Measurements from ENCODE around the gene SPEM3. TPM values are rescaled to one million over a fixed set of nuclear protein-coding genes. Genes with fewer than 3 reads are reported as not detected.

SPEM3 gene
- total RNA-seq, 3 donors from 2014 or later, result not detected

DNA sequence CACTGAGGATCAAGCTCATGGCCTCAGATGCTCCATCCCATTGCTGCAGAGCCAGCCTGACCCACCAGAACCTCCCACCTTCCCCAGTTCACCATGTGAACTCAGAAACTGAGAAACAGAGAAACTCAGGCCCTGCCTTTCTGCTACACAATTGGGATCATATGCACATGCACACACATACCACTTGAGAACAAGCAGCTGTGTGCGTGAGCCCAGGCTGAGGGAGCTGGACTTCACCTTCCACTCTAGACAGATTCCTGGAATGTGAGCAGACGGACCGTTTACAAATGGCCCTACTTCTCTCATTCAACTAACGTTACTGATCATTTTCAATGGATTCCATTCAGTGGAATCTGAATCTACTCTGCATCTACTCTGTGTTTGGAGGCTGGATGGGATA, 5.0 kb upstream of the SPEM3 start:
- Histone ChIP-seq H3K9me3 (no peaks in the 10 kb centered on the region), H3K4me3 (no peak overlapping the region), H3K4me1 (no peaks in the 10 kb centered on the region), H3K36me3 (no peaks in the 10 kb centered on the region), H3K27me3 (no peaks in the 10 kb centered on the region), H3K27ac (no peak overlapping the region)
- DNase-seq (ENCODE audit: low spot score in 2 of 2), result no peak
- no peak for TF ChIP-seq POLR2A (IDR thresholded peaks at IDR 0.05)
- no peak for TF ChIP-seq POLR2AphosphoS5 (IDR thresholded peaks at IDR 0.05)
- TF ChIP-seq, protein P1, sequence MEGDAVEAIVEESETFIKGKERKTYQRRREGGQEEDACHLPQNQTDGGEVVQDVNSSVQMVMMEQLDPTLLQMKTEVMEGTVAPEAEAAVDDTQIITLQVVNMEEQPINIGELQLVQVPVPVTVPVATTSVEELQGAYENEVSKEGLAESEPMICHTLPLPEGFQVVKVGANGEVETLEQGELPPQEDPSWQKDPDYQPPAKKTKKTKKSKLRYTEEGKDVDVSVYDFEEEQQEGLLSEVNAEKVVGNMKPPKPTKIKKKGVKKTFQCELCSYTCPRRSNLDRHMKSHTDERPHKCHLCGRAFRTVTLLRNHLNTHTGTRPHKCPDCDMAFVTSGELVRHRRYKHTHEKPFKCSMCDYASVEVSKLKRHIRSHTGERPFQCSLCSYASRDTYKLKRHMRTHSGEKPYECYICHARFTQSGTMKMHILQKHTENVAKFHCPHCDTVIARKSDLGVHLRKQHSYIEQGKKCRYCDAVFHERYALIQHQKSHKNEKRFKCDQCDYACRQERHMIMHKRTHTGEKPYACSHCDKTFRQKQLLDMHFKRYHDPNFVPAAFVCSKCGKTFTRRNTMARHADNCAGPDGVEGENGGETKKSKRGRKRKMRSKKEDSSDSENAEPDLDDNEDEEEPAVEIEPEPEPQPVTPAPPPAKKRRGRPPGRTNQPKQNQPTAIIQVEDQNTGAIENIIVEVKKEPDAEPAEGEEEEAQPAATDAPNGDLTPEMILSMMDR (IDR thresholded peaks at IDR 0.05), result no peak
- intact Hi-C loops (cut with DNase I; ENCODE audit: low total_unique reads), result no loop called here

DNA sequence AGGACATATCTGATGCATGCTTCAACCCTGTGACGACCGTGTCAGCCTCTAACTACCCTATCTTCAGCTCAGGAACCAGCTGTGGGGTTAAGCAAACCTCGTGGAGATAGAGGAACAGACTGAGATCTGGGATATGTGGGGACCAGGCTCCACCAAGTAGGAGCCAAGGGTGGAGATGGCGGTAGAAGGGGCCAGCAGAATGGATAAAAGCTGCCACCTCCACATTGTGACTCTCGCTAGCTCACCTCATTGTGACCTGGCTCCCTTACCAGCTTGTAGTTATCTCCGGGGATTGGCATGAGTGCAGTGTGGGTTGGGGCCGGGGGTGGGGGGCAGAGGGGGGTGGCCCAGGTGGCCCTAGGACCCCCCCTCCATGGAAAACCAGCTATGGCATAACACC, 3.3 kb upstream of the SPEM3 start, which contains the start of gene SPEM2:
Gene SPEM2, plus strand, starts transcription at position 301 of the 400 bp plus-strand sequence. Its CDS starts 73 bp downstream, at position 374.
- Histone ChIP-seq H3K36me3 (no peaks in the 10 kb centered on the region), H3K9me3 (no peaks in the 10 kb centered on the region), H3K4me1 (no peaks in the 10 kb centered on the region), H3K27ac (no peak within 1 kb of the TSS), H3K27me3 (no peaks in the 10 kb centered on the region), H3K4me3 (no peak within 1 kb of the TSS)
- intact Hi-C loops (cut with DNase I; ENCODE audit: low total_unique reads), result no loop called here
- no peak for DNase-seq (ENCODE audit: low spot score in 2 of 2)
- no peak for TF ChIP-seq POLR2AphosphoS5 (IDR thresholded peaks at IDR 0.05)
- TF ChIP-seq, protein P1 (IDR thresholded peaks at IDR 0.05), result no peak
- TF ChIP-seq POLR2A (IDR thresholded peaks at IDR 0.05), result no peak

DNA sequence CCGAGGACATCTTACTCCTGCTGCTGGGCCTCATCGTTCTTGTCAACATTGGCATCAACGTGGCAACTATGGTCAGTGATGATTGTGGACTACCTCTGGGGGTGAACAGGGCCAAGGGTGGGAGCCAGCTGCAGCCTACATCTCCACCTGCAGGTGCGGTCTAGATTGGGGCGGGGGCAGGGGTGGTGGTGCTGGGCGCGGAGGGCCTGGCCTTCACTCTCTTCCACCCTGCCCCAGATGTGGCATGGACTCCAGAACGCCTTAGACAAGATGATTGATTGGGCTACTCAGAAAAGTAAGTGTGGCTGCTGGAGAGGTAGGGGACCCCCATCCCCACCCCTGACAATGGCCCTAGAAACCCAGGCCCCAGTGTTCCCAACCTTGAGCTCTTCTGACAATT, 2.9 kb upstream of the SPEM3 start:
- no peak overlapping the region for H3K27ac ChIP-seq
- H3K27me3 ChIP-seq, result no peaks in the 10 kb centered on the region
- no peaks in the 10 kb centered on the region for H3K9me3 ChIP-seq
- H3K4me3 ChIP-seq, result no peak overlapping the region
- no peaks in the 10 kb centered on the region for H3K4me1 ChIP-seq
- no peak for TF ChIP-seq POLR2AphosphoS5 (IDR thresholded peaks at IDR 0.05)
- no peak for DNase-seq (ENCODE audit: low spot score in 2 of 2)
- H3K36me3 ChIP-seq, result no peaks in the 10 kb centered on the region
- intact Hi-C loops (cut with DNase I; ENCODE audit: low total_unique reads), result no loop called here

DNA sequence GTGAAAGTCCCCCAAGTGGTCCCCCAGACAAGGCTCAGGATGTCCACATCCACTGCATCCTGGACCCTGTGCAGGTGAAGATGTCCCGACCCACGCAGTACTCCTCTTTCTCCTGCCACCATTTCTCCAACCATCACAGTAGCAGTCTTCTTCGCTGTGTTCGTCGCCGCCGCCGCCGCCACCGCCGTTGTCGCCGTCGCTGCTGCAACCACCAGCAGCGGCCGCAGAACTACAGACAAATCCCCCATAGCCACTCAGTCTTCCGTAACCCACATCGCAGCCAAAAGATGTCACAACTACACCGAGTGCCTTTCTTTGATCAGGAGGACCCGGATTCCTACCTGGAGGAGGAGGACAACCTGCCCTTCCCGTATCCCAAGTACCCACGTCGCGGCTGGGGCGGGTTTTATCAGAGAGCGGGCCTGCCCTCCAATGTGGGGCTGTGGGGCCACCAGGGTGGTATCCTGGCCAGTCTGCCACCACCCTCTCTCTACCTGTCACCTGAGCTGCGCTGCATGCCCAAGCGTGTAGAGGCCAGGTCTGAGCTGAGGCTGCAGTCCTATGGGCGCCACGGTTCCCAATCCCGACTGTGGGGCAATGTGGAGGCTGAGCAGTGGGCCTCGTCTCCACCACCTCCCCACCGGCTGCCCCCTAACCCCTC, 2.3 kb upstream of the SPEM3 start:
- DNase-seq (ENCODE audit: low spot score in 2 of 2), result no peak
- intact Hi-C loops (cut with DNase I; ENCODE audit: low total_unique reads), result no loop called here
- Histone ChIP-seq H3K36me3 (no peaks in the 10 kb centered on the region), H3K27ac (no peak overlapping the region), H3K4me3 (no peak overlapping the region), H3K4me1 (no peaks in the 10 kb centered on the region), H3K9me3 (no peaks in the 10 kb centered on the region), H3K27me3 (no peaks in the 10 kb centered on the region)
- TF ChIP-seq POLR2A (IDR thresholded peaks at IDR 0.05) (no peak), POLR2AphosphoS5 (IDR thresholded peaks at IDR 0.05) (no peak)
- TF ChIP-seq, protein P1 (IDR thresholded peaks at IDR 0.05), result no peak

DNA sequence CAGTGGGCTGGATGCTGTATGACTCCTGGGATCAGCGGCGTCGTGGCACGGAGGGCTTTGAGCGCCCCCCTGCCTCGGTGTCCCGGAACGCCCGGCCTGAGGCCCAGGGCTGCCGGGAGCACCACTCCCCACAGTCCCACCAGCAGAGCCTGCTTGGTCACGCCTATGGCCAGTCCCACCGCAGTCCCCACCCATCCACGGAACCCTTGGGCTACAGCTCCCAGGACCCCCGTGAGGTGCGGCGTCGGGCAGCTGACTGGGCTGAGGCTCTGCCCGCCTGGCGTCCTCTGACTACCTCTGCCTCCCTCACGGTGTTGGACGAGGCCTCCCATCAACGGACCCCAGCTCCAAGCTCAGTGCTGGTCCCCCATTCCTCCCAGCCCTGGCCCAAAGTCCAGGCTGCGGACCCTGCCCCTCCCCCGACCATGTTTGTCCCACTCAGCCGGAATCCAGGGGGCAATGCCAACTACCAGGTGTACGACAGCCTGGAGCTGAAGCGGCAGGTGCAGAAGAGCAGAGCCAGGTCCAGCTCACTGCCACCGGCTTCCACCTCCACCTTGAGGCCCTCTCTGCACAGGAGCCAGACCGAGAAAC, 1.7 kb upstream of the SPEM3 start:
- Histone ChIP-seq H3K4me3 (no peak overlapping the region), H3K9me3 (no peaks in the 10 kb centered on the region), H3K27ac (no peak overlapping the region), H3K4me1 (no peaks in the 10 kb centered on the region), H3K27me3 (no peaks in the 10 kb centered on the region), H3K36me3 (no peaks in the 10 kb centered on the region)
- DNase-seq (ENCODE audit: low spot score in 2 of 2), result no peak
- TF ChIP-seq, protein P1 (IDR thresholded peaks at IDR 0.05), result no peak
- no peak for TF ChIP-seq POLR2AphosphoS5 (IDR thresholded peaks at IDR 0.05)
- TF ChIP-seq POLR2A (IDR thresholded peaks at IDR 0.05), result no peak
- intact Hi-C loops (cut with DNase I; ENCODE audit: low total_unique reads), result loop anchor here (1.0 kb wide), 1 partner anchor 41 kb away; no protein-coding TSS in a partner anchor
